ENCODE results near the gene MED13L.

MED13L gene

GRCh38 chr12:116298578-116298977, 21.1 kb upstream of the MED13L start:
- TF ChIP-seq EZH2 (IDR thresholded peaks at IDR 0.05; ENCODE audit: borderline replicate concordance, low read depth, low read length, severe bottlenecking) (no peak), CTCF (IDR thresholded peaks at IDR 0.05; ENCODE audit: borderline replicate concordance, extremely low read depth, low read length, poor library complexity, severe bottlenecking) (no peak)
- Histone ChIP-seq H3K27me3 (ENCODE audit: insufficient read depth, low read length, poor library complexity) (no peaks in the 10 kb centered on the region), H2AFZ (ENCODE audit: low read depth, low read length) (no peak overlapping the region), H3K9me3 (ENCODE audit: insufficient read depth, low read length, severe bottlenecking) (no peaks in the 10 kb centered on the region), H3K79me2 (ENCODE audit: insufficient read depth, low read length) (no peaks in the 10 kb centered on the region), H3K9ac (ENCODE audit: low read depth, low read length) (no peak overlapping the region), H3K4me1 (ENCODE audit: insufficient read depth, low read length) (no peaks in the 10 kb centered on the region), H3K36me3 (ENCODE audit: insufficient read depth, low read length) (no peaks in the 10 kb centered on the region), H4K20me1 (ENCODE audit: insufficient read depth, low read length) (no peaks in the 10 kb centered on the region), H3K4me2 (ENCODE audit: insufficient read depth, low read length) (no peak overlapping the region), H3K27ac (ENCODE audit: low read length) (no peak overlapping the region), H3K4me3 (ENCODE audit: low read depth in 1 of 2, low read length in 2 of 2) (no peak overlapping the region)
- ATAC-seq (ENCODE audit: insufficient read depth, low read depth) (no peak), DNase-seq (no peak)

GRCh38 chr12:116297224-116297834, 19.8 kb upstream of the MED13L start:
- H3K27me3 ChIP-seq (ENCODE audit: insufficient read depth, low read length, poor library complexity), result no peaks in the 10 kb centered on the region
- no peak overlapping the region for H3K4me2 ChIP-seq (ENCODE audit: insufficient read depth, low read length)
- no peaks in the 10 kb centered on the region for H3K79me2 ChIP-seq (ENCODE audit: insufficient read depth, low read length)
- no peak overlapping the region for H2AFZ ChIP-seq (ENCODE audit: low read depth, low read length)
- no peaks in the 10 kb centered on the region for H4K20me1 ChIP-seq (ENCODE audit: insufficient read depth, low read length)
- H3K4me3 ChIP-seq (ENCODE audit: low read depth in 1 of 2, low read length in 2 of 2), result no peak overlapping the region
- H3K9ac ChIP-seq (ENCODE audit: low read depth, low read length), result no peak overlapping the region
- DNase-seq (no peak), ATAC-seq (ENCODE audit: insufficient read depth, low read depth) (no peak)
- TF ChIP-seq EZH2 (IDR thresholded peaks at IDR 0.05; ENCODE audit: borderline replicate concordance, low read depth, low read length, severe bottlenecking) (no peak), CTCF (IDR thresholded peaks at IDR 0.05; ENCODE audit: borderline replicate concordance, extremely low read depth, low read length, poor library complexity, severe bottlenecking) (no peak)
- no peaks in the 10 kb centered on the region for H3K9me3 ChIP-seq (ENCODE audit: insufficient read depth, low read length, severe bottlenecking)
- no peaks in the 10 kb centered on the region for H3K36me3 ChIP-seq (ENCODE audit: insufficient read depth, low read length)
- no peaks in the 10 kb centered on the region for H3K4me1 ChIP-seq (ENCODE audit: insufficient read depth, low read length)
- H3K27ac ChIP-seq (ENCODE audit: low read length), result no peak overlapping the region

- H3K4me2 ChIP-seq (ENCODE audit: insufficient read depth, low read length), result no peak overlapping the region
- no peak for DNase-seq
Measured at GRCh38 chr12:116295327-116296263, 18.1 kb upstream of the MED13L start.

More at GRCh38 chr12:116295327-116296263, 18.1 kb upstream of the MED13L start:
- H3K4me3 ChIP-seq (ENCODE audit: low read depth in 1 of 2, low read length in 2 of 2), result no peak overlapping the region
- H4K20me1 ChIP-seq (ENCODE audit: insufficient read depth, low read length), result no peaks in the 10 kb centered on the region
- H3K9ac ChIP-seq (ENCODE audit: low read depth, low read length), result no peak overlapping the region
- no peaks in the 10 kb centered on the region for H3K79me2 ChIP-seq (ENCODE audit: insufficient read depth, low read length)
- H3K27ac ChIP-seq (ENCODE audit: low read length), result no peak overlapping the region
- H2AFZ ChIP-seq (ENCODE audit: low read depth, low read length), result no peak overlapping the region
- no peak for ATAC-seq (ENCODE audit: insufficient read depth, low read depth)
- H3K4me1 ChIP-seq (ENCODE audit: insufficient read depth, low read length), result no peaks in the 10 kb centered on the region
- H3K36me3 ChIP-seq (ENCODE audit: insufficient read depth, low read length), result no peaks in the 10 kb centered on the region
- H3K27me3 ChIP-seq (ENCODE audit: insufficient read depth, low read length, poor library complexity), result no peaks in the 10 kb centered on the region
- TF ChIP-seq CTCF (IDR thresholded peaks at IDR 0.05; ENCODE audit: borderline replicate concordance, extremely low read depth, low read length, poor library complexity, severe bottlenecking), result no peak
- TF ChIP-seq EZH2 (IDR thresholded peaks at IDR 0.05; ENCODE audit: borderline replicate concordance, low read depth, low read length, severe bottlenecking), result no peak
- H3K9me3 ChIP-seq (ENCODE audit: insufficient read depth, low read length, severe bottlenecking), result no peaks in the 10 kb centered on the region

Measured in DND-41 (cell line).